GM19043 (cell line): ENCODE measurements around the gene CYTH3.

Experiments used
- ATAC-seq: cut with Tn5 transposase; IDR thresholded peaks from one replicate; pipeline ENCODE4 v1.9.1; 2021; ENCODE audit warnings: low read depth; ENCODE audit not compliant: unreplicated experiment

The CYTH3 gene

DNA sequence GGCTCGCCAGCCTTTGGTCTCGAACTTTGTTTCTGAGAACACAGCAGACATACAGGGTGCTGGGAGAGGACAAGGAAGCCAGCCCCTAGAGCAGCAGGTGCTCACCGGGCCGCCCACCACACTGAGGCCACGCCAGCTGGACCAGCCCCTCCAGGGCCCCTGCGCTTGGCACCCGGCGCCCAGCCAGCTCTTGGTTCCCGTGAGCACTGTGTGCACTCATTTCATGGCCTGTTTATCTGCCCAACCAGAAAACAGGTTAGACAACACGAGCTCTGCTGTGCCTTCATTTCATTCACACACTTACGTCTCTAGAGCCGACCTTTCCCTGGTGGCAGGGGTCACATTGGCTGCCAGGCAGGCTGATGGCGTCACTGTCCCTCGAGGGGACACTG is 104.0 kb downstream of the CYTH3 start:
- ATAC-seq = no peak

GRCh38 chr7:6167587-6168476 is 104.6 kb downstream of the CYTH3 start:
- ATAC-seq = no peak

DNA sequence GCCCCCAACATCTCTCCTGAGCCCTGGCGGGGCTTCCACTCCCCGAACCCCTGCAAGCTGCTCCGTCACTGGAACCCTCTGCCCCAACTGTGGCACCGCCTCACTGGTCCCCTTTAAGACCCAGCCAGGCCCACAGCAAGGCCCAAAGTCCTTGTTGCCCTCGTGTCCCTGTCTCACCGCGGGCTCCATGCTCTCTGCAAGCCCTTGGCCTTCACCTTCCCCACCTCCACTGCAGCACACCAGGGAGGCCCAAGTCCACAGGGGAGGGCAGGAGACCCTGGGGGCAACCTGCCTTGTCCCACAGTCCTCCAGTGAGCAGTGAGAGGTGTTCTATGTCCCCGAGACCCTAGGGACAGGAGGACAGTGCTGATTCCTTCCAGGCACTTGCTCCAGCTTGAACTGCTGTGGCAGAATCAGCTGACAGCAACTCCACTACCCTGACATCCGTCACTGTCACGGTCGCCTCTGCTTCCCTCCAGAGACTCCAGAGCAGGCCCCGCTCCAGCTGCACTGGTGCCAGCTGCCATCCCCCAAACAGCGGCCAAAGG is 105.3 kb downstream of the CYTH3 start:
- no peak for ATAC-seq

- no peak for ATAC-seq
These were observed 106.0 kb downstream of the CYTH3 start for GRCh38 chr7:6166443-6166891.

DNA sequence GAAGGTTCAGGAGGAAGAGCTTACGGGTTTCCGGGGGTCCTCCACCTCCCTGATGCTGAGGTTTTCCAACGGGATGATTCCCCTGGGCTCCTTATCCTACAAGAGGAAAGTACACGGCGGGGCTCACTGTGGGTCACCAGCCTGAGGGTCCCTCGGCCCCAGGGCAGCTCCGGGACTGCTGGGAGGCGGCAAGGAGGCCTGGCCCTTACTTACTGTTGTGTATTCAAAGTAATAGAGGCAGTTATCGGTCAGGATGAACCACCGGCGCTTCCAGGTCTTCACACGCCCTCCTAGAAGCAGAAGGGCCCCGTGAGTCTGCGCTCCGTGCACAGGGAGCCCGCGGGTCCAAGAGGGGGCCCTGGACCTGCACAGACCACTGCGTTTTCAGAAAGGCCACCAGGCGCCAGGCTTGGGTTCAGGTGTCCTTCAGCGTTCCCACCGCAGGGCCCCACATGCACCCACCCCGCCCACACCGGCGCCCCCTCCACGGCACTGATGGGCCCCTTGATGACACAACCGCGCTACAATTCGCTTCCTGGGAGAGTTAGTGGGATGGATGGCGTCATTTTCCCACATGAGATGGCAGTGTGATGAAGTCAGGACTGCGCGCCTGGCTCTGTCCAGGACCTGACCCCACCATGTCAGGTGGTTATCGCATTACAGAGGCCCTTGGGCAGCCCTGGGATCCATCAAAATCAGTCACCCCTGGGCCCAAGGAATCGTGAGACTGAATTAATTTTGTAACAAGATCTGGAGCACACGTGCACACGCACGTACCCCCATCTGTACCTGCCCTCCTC is 106.7 kb downstream of the CYTH3 start:
- ATAC-seq = no peak

DNA sequence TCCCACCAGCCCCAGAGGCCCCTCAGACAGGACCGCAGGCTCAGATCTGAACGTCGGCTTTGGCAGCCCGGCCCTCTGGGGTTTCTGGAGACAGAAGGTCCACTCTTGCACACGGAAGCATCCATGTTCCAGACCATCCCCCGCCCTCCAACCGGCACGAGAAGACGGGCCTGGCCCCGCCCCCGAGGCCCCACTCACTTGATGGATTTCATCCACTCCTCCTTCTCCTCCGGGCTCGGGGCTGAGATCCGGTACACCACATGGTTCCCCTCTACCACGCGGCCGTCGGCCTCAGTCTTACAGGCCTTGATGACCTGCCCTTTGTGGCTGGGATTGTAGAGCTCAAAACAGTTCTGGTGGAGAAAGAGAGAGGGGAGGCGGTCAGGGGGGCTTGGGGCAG is 107.3 kb downstream of the CYTH3 start:
- ATAC-seq = no peak

GRCh38 chr7:6164491-6164890 is 107.9 kb downstream of the CYTH3 start:
- ATAC-seq = no peak

DNA sequence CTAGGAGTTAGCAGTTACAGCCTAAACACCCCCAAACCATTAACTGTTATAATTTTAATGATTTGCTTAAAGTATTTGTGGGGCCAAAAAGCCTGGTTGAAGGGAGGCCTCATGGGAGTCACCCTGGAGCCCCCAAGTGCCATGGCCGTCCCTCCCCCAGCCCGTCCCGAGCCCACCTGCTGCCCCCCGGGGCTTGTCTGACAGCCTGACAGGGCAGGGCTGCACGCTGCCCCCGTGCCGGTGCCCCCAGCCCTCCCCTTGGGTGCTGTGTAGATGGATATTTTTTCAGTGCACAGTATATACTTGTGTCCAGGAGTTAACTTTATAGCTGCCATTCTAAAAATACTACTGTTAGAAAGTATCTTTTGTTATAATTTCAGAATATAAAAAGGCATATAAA is 108.4 kb downstream of the CYTH3 start:
- no peak for ATAC-seq

GRCh38 chr7:6163402-6163801 is 109.0 kb downstream of the CYTH3 start:
- no peak for ATAC-seq

DNA sequence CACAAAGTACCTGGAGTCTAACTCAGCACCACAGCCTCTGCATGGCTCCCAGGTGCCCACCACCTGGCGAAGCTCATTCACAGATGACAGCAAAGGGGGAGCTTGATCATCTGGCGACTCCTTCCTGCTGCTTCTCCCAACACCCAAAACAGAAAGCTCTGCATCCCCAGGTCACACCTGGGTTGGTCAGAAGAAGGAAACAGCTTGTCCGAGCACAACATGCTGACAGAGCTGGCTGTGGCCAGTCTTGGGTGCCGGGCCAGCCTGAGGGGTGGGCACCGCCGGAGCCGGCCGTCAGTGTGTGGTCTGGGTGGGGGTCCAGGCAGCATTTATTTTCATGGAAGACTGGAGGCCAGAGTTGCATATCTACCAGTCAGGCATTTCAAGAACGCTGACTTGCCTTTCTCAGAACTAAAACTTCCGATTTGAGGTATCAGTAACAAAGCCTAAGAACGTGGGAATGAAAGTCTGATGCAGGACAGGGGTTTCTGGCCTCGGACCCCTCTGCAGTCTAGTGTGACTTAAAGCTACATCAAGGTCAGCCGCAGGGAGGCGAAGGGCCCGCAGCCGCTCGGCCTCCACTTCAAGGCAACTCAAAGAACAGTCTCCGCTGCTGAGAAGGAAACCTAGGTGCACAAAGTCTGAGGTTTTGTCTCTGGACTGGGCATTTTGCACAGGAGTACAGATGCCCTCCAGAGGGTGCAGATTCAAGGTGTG is 109.6 kb downstream of the CYTH3 start:
- ATAC-seq = no peak

DNA sequence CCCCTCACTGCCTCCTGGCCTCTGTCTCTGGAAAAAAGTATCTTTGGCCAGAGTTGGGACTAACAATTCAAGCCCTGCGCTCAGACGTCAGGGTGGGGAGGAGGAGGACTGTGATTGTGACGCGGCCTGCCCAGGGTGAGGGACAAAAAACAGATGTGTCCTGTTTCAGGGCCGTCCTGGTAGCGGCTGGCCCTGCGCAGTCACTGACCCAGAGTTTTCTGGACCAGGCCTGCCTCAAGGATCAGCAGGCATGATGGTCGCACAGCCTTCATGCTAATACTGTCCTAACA is 110.1 kb downstream of the CYTH3 start:
- no peak for ATAC-seq

DNA sequence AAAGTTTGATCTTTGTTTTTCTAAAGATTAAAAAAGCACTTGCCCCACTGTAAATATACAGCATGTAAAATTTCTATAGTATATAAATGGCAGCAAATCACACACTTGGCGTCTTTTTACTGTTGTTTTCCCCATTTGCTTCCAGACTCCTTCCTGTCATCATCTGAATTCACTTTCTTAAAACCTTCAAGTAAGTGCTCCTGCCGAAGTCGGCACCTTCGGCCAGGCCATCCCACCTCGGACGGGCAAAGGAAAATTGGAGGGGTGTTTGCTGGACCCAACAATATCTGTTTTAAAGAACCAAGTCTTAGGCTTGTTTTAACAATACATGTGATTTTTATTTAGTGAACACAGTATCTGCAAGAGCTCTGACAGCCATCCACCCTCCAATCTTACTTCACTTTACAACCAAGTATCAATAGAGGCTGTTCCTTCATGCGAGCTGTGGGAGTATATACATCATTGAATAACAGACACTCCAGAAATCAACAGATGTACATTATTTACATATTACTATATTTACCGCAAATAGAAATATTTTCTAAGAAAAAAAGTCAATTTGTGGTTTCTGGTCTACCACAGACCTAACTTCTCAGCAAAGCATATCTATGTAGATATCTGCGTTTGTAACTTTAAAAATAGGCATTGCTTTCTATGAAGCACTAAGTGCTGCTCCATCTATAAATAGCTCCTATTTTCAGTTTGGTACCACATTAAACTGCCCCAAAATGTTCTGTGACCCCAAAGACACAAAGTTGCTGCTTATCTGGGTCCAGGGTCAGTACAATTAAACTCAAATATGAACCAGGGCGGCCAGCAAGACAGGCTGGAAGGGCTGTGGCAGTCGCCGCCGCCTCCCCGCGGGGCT is 110.7 kb downstream of the CYTH3 start:
- ATAC-seq = no peak

GRCh38 chr7:6160191-6160623 is 112.2 kb downstream of the CYTH3 start:
- ATAC-seq = no peak

DNA sequence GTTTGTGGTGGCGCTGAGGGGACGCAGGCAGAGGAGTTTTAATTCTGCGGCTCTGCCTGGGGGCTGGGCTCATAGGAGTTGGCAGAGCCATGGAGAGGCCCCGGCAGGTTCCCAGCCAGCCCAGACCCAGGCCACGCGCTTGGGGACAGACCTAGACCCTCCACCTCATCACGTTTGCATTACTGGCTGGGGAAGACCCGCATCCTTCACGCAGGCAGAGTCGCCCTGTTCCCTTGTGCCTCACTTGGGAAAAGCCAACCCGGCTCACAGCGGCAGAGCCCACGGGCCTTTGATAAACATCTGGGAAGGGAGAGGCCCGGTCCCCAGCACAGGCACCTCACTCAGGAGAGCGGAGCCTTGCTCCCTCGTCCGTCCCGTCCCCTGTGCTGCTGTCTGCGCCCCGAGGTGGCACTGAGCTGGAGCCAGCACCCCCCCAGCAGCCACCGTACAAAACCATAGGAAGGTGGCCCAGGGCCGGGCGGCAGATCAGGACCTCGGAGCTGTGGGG is 112.8 kb downstream of the CYTH3 start:
- ATAC-seq = no peak

GRCh38 chr7:6159097-6159483 is 113.3 kb downstream of the CYTH3 start:
- ATAC-seq = no peak

DNA sequence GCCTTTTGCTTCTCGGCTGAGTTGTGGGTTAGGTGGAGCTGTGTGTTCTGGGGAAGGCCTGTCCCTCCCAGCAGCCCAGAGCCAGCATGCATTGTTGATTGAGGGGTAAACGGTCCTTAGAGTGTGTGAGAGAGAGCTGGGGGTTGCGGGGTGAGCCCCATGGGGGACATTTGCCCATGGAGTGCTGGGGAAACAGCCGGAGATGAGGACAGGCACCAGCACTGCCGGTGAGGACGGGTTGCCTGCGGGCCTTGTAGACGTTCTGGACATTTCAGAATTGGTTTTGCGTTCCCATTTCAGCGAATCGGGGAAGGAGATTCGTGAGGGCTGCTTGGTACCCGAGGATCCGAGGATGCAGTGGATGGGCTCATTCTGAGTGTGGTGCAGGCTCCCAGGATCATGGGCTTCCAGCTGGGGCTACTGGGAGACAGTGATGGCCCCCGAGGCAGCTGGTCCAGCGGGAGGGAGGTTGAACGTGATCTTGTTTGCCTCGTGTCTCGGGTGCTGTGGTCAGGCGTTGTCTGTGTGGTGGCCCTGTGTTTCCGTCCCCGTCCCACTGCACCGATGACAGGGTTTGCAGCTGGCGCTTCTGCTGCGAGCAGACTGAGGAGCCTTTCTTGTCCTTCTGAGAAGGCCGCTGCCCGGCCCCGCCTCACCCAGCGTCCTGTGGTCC is 113.9 kb downstream of the CYTH3 start:
- no peak for ATAC-seq

DNA sequence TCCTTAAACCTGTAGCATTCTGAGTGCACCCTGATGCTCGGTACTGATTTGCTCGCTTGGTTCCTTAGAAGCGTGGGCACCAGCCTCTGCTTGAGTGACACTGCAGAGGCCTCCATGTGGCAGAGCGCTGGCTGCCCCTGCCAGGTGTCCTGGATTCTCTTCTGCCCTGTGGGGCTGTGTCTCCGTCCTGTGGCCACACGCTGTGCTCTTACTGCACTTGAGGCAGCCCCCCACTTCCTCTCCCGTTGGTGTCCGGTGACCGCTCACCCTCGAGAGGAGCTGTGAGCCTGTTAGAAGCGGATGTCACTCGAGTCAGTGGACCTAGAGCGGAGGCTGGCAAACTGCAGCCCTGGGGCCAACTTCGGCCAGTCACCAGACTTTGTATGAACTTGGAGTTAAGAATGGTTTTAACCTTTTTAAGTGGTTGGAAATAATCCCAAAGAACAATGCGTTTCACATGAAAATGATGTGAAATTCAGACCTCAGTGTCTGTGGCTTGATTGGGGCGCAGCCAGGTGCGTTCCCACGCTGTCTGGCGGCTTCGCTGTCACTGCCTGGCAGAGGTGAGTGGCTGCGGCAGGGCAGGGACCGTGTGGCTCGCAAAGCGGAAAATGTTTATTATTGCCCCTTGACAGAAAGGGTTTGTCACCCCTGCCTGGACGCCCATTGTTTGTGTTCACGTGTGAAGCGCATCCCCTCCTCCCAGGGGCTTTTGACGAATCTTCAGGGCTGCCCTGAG is 114.6 kb downstream of the CYTH3 start:
- no peak for ATAC-seq

DNA sequence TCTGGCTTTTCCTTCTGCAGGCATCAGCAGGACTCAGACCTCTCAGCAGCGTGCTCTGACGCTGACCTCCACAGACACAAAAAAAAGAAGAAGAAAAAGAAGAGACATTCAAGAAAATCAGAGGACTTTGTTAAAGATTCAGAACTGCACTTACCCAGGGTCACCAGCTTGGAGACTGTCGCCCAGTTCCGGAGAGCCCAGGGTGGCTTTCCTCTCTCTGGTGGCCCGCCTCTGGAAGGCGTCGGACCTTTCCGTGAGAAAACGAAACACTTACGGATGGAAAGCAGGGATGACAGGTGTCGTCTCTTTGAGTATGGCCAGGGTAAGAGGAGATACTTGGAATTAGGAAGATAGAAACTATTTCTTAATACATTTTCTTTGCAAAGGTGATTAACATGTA is 115.7 kb downstream of the CYTH3 start:
- no peak for ATAC-seq

GRCh38 chr7:6155596-6155995 is 116.8 kb downstream of the CYTH3 start:
- ATAC-seq = no peak
